CD4-positive, alpha-beta T cell treated with Interleukin-10 for 1 hour (primary cell): Measurements from ENCODE around the gene SEPTIN8.
"Not testable (repeated sequence)": the region's sequence is repeated elsewhere in the genome, so short reads cannot be mapped to it uniquely, and the experiment has no call there.

ENCODE experiments used
- DNase-seq: peaks from one replicate; pipeline ENCODE4 v3.0.0-alpha.2; 2020

Gene SEPTIN8

GRCh38 chr5:132812123-132812765 is 35.2 kb upstream of the SEPTIN8 start:
- no peak for DNase-seq

GRCh38 chr5:132810605-132811004 is 33.6 kb upstream of the SEPTIN8 start:
- DNase-seq: no peak

- no peak for DNase-seq
Observed at GRCh38 chr5:132808866-132809265, 31.8 kb upstream of the SEPTIN8 start.

GRCh38 chr5:132808448-132808847 is 31.4 kb upstream of the SEPTIN8 start:
- DNase-seq: no peak

- no peak for DNase-seq
Observed at GRCh38 chr5:132807163-132807838, 30.3 kb upstream of the SEPTIN8 start.

GRCh38 chr5:132806804-132807162 is 29.7 kb upstream of the SEPTIN8 start:
- DNase-seq: not testable (repeated sequence)

- DNase-seq: not testable (repeated sequence)
Observed at GRCh38 chr5:132805872-132806271, 28.8 kb upstream of the SEPTIN8 start.

GRCh38 chr5:132804219-132804618 is 27.2 kb upstream of the SEPTIN8 start:
- not testable (repeated sequence) for DNase-seq

GRCh38 chr5:132802685-132803066 is 25.6 kb upstream of the SEPTIN8 start:
- DNase-seq: not testable (repeated sequence)

- no peak for DNase-seq
Observed at GRCh38 chr5:132802044-132802684, 25.1 kb upstream of the SEPTIN8 start.

- no peak for DNase-seq
Observed at GRCh38 chr5:132800545-132800944, 23.5 kb upstream of the SEPTIN8 start.

GRCh38 chr5:132799392-132799791 is 22.4 kb upstream of the SEPTIN8 start:
- DNase-seq: no peak

- DNase-seq: no peak
Observed at GRCh38 chr5:132797651-132798050, 20.6 kb upstream of the SEPTIN8 start.

- DNase-seq: no peak
Observed at GRCh38 chr5:132791026-132791425, 14.0 kb upstream of the SEPTIN8 start.

GRCh38 chr5:132790201-132790865 is 13.3 kb upstream of the SEPTIN8 start:
- no peak for DNase-seq

GRCh38 chr5:132788990-132789886 is 12.2 kb upstream of the SEPTIN8 start:
- DNase-seq: no peak

GRCh38 chr5:132788508-132788907 is 11.5 kb upstream of the SEPTIN8 start:
- no peak for DNase-seq

- DNase-seq: no peak
Observed at GRCh38 chr5:132787076-132787475, 10.0 kb upstream of the SEPTIN8 start.

GRCh38 chr5:132785864-132786263 is 8.8 kb upstream of the SEPTIN8 start:
- DNase-seq: no peak

GRCh38 chr5:132785365-132785764 is 8.3 kb upstream of the SEPTIN8 start:
- DNase-seq: no peak

- DNase-seq: no peak
Observed at GRCh38 chr5:132782101-132782500, 5.1 kb upstream of the SEPTIN8 start.

- no peak for DNase-seq
Observed at GRCh38 chr5:132781029-132781428, 4.0 kb upstream of the SEPTIN8 start.

GRCh38 chr5:132780577-132780976 is 3.5 kb upstream of the SEPTIN8 start:
- DNase-seq: no peak
